ENCODE results near the gene SP3. TPM values are rescaled to one million over a fixed set of nuclear protein-coding genes. Genes with fewer than 3 reads are reported as not detected.

SP3 gene
- total RNA-seq, 1 donor from 2014 or later, result 71.2 TPM

DNA sequence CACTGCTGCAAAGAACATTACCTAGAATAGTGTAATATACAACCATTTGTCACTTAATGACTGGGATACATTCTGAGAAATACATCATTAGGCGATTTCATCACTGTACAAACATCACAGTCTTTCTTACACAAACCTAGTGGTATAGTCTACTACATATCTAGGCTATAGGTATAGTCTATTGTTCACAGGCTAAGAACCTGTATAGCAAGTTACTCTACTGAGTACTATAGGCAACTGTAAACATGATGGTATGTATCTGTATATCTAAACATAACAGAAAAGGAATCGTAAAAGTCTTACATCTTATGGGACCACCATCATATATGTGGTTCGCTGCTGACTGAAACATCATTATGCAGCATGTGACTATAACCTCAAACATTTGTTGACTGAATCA lies 21.4 kb downstream of the SP3 start:
- DNase-seq (ENCODE audit: low read depth in 2 of 2), result no peak

DNA sequence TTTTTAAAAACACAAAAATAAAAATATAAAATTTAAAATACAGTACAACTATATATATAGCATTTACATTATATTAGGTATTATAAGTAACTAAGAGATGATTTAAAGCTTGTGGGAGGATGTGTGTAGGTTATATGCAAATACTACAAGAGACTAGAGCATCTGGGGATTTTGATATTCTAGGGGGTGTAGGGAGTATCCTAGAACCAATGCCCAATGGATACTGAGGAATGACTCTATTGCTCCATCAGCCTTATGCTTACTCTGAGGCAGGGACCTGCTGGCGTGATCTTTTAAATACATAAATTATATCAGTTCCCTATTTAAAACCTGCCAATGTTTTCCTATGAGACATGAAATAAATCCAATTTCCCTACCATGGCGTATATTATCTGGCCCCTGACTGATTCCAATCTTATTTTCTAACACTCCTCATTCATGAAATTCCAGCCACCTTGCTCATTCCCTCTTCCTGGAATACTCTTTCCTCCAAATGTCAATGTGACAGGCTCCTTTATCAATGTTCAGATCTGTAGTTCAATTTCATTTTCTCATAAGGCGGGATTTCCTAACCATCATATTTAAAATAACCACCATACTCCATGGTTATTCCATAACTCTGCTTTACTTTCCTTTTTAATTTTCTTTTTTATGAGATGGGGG lies 22.2 kb downstream of the SP3 start:
- no peak for DNase-seq (ENCODE audit: low read depth in 2 of 2)

DNA sequence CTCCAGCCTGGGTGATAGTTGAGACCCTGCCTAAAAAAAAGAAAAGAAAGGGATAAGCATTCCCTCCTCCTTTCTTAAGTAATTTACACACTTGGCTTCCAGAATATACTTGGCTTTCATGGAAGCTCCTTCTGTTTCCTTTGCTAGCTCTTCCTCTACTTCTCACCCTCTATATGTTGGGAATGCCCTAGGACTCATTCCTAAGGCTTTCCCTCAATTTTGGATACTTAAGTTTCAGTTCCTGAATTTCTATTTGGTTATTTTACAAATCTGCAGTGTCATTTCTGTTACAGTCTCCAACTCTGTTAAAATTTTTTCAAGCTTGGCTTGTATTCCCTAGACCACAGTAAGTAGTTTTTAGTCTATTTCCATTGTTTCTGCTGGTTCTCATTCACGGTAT lies 23.6 kb downstream of the SP3 start:
- no peak for DNase-seq (ENCODE audit: low read depth in 2 of 2)

DNA sequence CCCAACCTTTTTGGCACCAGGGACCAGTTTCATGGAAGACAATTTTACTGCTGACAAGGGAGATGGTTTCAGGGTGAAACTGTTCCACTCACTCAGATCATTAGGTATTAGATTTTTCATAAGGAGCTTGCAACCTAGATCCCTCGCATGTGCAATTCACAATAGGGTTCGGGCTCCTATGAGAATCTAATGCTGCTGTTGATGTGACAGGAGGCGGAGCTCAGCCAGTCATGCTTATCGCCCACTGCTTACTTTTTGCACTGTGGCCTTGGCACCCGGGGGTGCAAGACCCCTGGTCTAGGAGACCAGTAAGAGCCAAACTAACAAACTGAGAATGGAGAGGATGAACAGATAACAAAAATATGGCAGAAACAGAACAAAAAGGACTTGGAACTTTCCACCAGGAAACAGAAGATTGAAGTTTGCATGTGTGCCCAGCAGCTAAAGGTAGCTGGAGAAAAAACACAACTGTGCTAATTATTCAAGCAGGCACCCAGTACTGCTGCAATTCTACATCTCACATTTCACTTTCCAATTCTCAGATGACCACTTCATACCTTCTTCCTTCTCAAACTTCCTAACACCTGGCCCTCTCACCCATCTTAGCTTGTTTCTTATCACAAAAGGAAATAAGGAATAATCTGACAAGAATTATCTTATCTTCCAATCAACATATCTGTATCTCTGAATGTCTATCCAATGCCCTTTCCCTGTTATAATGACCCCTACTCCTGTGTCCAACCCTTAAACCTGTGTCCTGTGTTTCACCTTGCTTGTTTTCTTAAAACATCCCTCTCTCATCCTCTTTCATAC lies 24.8 kb downstream of the SP3 start:
- no peak for DNase-seq (ENCODE audit: low read depth in 2 of 2)

DNA sequence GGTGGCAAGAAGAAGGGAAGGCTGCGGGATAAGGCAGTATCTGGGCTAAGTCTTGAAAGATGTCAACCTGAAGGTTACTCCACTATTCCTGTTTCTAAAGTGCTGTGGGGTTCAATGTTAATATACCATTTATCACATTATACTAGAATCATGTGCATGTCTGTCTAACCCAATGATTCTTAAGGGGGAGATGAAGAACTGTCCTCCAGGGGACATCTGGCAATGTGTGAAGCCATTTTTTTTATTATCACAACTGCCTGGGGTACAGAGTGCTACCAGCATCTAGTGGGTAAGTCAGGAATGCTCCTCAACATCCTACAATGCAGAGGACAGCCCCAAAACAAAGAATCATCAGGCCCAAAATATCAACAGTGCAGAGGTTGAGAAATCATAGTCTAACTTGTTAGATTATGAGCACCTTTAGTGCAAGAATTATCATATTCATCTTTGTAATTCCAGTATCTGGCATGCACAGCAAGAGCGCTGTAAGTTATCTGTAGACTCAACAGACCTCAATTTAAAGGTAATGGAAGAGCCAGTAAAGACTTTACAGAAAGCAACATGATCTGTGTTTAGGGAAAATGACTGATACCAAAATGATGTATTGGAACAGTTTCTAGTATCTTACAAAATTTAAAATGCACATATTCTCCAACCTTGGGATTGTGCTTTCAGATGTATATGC lies 26.3 kb downstream of the SP3 start:
- no peak for DNase-seq (ENCODE audit: low read depth in 2 of 2)

DNA sequence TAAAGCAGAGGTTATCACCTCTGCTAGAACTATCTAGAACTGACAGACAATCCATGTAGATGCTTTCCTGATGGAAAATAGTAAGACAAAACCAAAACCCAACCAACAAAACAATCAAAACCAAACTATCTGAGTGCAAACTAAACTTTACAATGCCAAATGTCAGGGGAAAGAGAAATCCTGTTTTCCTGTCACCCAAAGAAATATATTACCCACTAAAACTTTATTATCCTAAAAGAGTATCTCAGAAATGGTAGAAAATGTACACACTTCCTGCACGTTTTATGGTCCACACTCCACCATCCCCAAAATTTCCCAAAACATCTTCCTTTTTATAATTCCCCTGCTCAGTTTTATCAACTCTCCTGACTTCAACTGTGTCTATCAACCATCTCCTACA lies 29.9 kb downstream of the SP3 start:
- DNase-seq (ENCODE audit: low read depth in 2 of 2), result no peak

DNA sequence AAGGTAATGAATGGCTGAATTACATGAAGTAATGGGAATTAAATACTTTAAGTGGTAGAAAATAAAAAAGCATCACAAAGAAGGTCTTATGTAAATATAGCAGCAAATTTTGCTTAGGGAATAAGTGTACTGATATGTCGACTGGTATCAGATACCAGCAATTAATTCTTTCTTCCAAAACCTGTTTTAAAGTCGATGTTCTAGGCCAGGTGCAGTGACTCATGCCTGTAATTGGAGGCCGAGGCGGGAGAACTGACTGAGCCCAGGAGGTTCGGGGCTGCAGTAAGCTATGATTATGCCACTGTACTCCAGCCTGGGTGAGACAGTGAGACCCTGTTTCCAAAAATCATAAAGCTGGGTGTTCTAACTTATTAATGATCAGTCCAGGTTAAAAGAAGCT lies 30.3 kb downstream of the SP3 start:
- DNase-seq (ENCODE audit: low read depth in 2 of 2), result no peak

DNA sequence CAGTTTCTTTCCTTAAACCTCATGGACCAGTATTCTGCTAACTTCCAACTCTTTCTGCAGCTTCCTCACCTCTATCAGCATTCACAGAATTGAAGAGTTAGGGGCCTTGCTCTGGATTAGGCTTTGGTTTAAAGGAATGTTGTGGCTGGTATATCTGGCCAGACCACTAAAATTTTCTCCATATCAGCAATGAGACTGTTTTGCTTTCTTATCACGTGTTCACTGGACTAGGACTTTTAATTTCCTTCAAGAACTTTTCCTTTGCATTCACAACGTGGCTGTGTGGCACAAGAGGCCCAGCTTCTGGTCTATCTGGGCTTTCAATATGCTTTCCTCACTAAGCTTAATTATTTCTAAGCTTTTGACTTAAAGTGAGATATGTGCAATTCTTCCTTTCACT lies 33.4 kb downstream of the SP3 start:
- DNase-seq (ENCODE audit: low read depth in 2 of 2), result no peak

DNA sequence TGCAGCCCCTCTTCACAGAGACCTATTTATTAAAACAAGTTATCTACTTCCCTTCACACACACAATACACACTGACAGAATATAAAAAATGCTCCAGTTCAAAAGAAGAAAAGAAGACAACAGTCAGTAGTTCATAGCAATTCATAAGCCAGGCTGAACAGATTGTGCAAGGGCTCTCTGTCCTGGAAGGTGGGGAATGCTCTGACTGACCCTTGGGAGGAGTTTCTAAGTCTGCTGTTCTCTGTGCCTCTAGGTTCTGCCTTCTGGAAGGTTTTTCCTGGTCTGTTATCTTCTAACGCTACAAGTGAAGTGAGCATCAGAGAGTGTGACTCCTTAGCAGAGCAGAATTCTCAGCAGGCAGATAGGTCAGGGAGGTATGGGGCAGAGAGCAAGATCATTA lies 35.7 kb downstream of the SP3 start:
- DNase-seq (ENCODE audit: low read depth in 2 of 2), result no peak

DNA sequence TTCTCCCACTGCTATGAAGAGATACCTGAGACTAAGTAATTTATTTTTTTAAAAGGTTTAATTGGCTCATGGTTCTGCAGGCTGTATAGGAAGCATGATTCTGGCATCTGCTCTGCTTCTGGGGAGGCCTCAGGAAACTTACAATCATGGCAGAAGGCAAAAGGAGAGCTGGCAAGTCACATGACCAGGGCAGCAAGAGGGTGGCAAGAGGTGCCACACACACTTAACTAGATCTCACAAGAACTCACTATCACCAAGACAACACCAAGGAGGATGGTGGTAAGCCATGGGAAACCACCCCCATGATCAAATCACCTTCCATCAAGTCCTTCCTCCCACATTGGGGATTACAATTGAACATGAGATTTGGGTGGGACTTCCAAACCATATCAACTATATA lies 38.3 kb downstream of the SP3 start:
- DNase-seq (ENCODE audit: low read depth in 2 of 2), result no peak

DNA sequence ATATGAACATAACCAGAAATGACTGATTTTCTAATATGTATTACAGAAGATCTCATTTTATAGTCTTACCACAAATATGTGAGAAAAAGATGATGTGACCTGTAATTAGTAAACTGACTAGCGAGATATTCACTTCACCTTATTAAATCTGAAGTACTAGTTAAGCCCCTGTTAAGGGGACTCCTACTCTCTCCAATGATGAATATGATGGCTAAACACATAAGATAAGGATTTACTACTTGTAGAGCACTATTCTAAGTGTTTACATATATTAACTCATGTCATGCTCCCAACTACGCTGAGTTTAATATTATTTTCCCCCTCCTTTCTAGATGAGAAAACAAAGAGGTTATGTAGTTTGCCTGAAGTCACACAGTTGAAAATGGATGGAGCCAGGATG lies 40.9 kb downstream of the SP3 start:
- no peak for DNase-seq (ENCODE audit: low read depth in 2 of 2)

DNA sequence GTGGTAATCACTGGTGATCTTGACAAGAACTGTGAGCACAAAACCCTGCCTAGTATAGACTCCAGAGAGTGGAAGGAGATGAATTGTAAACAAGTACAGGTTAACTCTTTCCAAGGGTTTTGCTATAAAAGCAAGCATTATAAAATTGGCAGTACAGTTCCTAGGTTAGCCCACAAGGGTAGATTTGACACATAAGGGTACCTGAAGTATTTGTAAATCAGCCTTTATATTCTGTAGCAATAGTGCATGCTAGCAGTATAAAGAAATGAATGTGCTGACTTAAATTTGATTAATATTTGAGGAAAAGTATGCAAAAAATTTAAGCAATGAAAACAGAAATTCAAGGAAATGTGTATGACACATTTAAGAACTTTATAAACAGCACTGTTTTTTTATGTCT lies 42.4 kb downstream of the SP3 start:
- DNase-seq (ENCODE audit: low read depth in 2 of 2), result no peak

DNA sequence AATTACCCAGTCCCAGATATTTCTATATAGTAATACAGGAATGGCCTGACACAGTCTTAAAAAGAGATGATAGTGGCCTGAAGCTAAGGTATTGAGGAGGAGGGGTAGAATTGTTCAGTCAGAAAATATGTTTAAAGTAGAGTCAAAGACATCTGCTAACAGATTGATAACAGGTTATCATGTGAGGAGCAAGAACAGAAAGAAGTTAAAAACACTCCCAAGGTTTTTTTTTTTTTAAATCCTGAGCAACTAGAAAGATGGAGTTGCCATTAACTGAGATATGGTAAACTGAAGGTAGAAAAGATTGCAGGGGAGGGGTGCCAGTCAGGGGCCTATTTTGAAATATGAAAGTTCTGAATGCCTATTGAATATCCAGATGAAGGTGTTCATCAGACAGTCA lies 43.1 kb downstream of the SP3 start:
- no peak for DNase-seq (ENCODE audit: low read depth in 2 of 2)

DNA sequence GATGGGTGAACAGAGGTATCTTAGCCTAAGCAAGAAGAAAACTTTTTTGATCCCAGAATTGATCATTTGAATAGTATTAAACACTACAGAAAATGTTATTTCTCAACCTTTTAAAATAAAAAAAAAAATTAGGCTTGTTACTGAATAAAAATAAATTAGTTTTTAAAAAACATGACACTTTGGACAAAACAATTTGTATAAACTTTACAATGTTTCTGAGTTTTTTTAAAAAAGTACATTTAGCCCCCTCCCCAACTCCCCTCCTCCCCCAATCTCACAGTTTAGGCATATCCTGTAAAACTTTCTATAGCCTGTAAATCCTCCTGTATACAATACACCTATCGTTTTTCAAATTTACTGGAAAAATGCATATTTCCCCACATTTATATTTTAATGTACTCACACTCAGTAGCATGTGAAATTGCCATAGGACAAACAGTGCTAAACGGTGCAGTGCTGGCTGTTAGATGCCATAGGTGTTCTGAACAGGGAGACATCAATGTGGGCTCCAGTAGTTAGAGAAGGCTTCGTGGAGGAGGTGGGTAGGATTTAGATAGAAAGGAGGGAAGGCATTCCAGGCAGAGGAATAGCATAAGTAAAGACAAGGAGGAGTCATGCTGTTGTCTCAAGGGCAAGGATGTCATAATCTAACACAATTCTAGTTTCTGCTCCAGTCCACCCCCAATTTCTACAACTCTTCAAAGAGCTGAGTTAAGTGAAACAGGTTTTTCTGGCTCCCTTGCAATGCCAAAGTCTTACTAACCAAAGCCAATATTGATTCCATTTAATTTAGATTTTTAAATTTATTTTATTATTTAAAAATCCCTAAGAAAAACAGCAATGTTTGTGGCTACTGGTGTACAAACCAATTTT lies 50.9 kb downstream of the SP3 start:
- DNase-seq (ENCODE audit: low read depth in 2 of 2), result no peak

DNA sequence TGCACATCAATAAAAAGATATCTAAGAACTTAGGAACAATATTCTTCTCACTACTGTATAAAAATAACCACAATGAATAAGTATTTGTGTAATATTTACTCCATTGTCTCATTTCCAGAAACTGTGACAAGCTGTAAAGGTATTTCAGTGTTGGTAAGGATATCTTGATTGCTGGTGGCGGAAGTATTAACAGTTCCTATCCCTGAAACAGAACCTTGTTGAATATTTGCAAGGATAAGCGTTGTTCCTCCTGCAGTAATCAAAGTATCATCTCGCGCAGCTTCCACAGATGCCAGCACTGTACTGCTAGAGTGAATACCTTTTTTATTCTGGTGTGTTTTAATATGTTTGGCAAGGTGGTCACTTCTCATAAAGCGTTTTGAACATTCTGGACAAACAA lies 55.3 kb downstream of the SP3 start:
- DNase-seq (ENCODE audit: low read depth in 2 of 2), result no peak

DNA sequence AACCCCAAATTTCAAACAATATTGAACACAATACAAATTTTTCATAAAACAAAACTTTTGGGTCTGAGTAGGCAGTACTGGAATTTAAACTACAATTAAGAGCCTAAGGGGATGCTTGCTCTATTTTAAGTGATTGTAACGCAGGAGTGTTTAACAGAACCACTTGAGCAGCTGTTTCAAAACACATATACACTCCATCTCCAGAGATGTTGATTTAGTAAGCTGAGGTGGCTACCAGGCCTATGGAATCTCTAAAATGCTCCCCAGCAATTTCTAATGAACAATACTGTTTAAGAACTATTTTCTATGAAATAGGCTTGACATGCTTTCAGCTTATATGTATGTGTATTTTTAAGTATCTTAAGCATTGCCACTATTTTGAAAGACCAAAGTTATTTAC lies 58.5 kb downstream of the SP3 start:
- no peak for DNase-seq (ENCODE audit: low read depth in 2 of 2)

DNA sequence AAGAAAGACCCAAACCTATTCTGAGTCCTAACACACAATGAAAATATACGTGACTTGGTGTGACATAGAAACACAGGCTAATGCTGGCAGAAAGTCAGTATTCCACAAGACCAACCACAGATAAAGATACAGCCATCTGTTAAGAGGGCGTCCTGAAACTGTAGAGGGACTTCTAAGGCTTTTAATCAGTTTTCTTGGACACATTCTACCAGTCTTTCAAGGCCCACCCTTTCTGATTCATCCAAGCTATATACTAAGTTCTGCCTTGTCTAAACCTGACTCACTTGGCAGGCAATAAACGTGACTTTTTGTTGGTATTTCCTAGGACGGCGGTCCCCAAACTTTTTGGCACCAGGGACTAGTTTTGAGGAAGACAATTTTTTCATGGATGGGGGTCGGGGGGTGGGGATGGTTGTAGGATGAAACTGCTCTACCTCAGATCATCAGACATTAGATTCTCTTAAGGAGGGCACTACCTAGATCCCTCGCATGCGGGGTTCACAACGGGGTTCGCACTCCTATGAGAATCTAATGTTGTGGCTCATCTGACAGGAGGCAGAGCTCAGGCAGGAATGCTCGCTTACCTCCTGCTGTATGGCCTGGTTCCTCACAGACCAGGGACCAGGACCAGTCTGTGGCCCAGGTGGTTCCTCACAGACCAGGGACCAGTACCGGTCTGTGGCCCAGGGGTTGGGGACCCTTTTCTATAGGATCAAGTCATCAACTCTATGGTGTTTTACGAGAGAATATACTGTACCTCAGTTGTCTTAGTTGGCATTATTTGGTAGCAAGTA lies 61.4 kb downstream of the SP3 start:
- DNase-seq (ENCODE audit: low read depth in 2 of 2), result no peak

DNA sequence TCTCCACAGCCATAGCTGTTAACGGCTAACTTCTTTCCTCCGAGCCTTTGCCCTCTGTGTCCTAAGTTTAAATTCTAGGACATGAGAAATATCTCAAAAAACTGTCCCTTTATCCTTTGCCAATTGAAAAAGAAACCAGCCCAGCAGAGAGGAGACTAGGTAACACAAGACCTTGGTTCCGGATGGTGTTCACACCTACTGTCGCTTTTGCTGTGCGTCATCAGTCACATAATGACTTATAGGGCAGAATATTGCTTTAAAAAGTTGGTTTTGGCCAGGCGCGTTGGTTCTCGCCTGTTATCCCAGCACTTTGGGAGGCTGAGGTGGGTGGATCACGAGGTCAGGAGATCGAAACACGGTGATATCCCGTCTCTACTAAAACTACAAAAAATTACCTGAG lies 66.2 kb downstream of the SP3 start:
- DNase-seq (ENCODE audit: low read depth in 2 of 2), result no peak

DNA sequence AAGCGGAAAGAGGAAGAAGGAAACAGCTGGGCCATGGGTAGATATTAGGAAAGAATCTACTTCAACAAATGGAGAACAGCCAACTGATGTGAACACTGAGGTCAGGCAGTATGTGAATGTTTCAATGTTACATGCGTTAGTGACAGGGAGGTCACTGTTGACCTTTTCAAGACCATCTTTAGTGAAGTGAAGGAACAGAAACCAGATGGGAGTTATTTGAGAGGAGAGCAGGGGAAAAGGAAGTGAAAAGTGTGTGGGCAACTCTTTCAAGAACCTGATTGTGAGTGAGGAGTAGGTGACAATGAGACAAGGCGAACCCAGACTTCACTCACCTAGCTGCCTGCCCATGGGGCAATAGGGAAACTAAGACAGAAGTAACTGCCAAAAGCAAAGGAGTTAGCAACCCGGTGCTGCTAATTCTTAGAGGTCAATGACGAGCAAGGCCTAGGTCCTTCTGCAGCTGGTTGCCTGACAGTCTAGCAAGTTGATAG lies 67.0 kb downstream of the SP3 start:
- no peak for DNase-seq (ENCODE audit: low read depth in 2 of 2)

DNA sequence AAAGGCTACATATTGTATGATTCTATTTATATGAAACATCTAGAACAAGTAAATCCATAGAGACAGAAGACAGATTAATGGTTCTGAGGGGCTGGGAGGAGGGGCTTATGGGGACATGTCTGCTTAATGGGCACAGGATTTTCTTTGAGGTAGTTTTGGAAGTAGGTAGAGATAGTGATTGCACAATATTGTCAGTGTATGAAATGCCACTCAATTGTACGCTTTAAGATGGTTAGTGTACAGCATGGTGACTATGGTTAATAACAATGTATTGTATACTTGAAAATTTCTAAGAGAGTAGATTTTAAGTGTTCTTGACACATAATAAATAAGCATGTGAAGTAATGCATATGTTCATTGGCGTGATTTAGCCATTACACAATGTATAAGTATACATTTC lies 68.4 kb downstream of the SP3 start:
- DNase-seq (ENCODE audit: low read depth in 2 of 2), result no peak

DNA sequence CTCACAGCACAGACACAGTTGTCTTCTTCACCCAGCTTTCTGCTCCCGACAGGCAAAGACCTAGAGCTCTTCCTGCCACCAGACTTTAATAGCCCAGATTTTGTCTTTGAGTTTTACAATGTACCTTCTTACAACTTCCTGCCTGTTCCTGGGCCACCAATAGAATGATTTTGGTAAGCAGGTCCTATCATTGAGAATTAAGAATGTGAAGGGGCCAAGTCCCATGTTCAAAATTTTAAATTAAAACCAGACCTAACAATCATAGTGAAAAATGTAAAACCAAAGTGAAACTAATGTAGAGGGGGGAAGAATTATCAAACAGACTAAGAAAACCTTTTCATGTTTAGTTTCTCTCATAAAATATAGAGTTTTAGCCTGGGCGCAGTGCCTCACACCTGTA lies 72.8 kb downstream of the SP3 start:
- no peak for DNase-seq (ENCODE audit: low read depth in 2 of 2)
